K562 (cell line): ENCODE results near the gene THEMIS. TPM values are rescaled to one million over a fixed set of nuclear protein-coding genes. Genes with fewer than 3 reads are reported as not detected.

Source experiments
- ATAC-seq: fragments of 200-7000 bp; cut with Tn5 transposase; 3 replicates; pipeline ENCODE4 v1.9.1; 2020; ENCODE audit warnings: moderate library complexity
- BruUV-seq: library from RNA; stranded (reverse); fragments of 400-500 nt; replicated peaks from 2 replicates; lab custom pipeline; 2021; lab: Mats Ljungman, UMichigan
- CTCF ChIA-PET: fragments of 300-600 bp; formaldehyde crosslinking; extraction: SDS; loops from one replicate; lab custom pipeline; 2021; ENCODE audit warnings: low intra/inter-chr PET ratio; lab: Yijun Ruan, JAX
- POLR2A ChIA-PET: fragments of 300-600, 350-650 bp; sonication (Branson Sonifier 250); formaldehyde crosslinking; extraction: SDS; loops from one replicate; lab custom pipeline; 2021; ENCODE audit warnings: antibody characterized with exemption, inconsistent platforms; lab: Yijun Ruan, JAX
- DNase-seq, 4 experiments: peaks; one replicate each; pipeline versions ENCODE4 v3.0.0 to v3.0.0-alpha.2; 2011 to 2018; ENCODE audit warnings: low spot score in 3 of 4, mixed read lengths in 3 of 4; ENCODE audit errors: extremely low read depth in 1 of 4
- FAIRE-seq: peaks from 2 replicates; lab custom pipeline; 2011; peaks lifted over from hg19 to GRCh38; lab: Jason Lieb, UNC
- H2AFZ ChIP-seq: 2 replicates; pipeline ENCODE4 v1.6.0; 2011; ENCODE audit warnings: low read depth, low read length, control low read depth, inconsistent platforms
- H3K27ac ChIP-seq: fragments of 200-600 bp; 3 replicates; pipeline ENCODE4 v1.8.0; 2011; ENCODE audit warnings: low read depth, mild to moderate bottlenecking, control low read depth, inconsistent platforms, low read length, moderate library complexity, mixed read lengths; ENCODE audit errors: extremely low read depth
- H3K27me3 ChIP-seq, 2 experiments: fragments of 300-600 bp in 1 of 2; 2 replicates in 1 of 2; 3 replicates in 1 of 2; pipeline versions ENCODE4 v1.6.0 to v1.8.0; 2011; ENCODE audit warnings: inconsistent platforms in 2 of 2, low read length in 2 of 2, mild to moderate bottlenecking in 1 of 2, mixed read lengths in 1 of 2, moderate library complexity in 1 of 2; ENCODE audit not compliant: control insufficient read depth in 2 of 2, insufficient read depth in 2 of 2
- H3K36me3 ChIP-seq: fragments of 300-600 bp; 3 replicates; pipeline ENCODE4 v1.8.0; 2011; ENCODE audit warnings: mild to moderate bottlenecking, low read length, inconsistent platforms; ENCODE audit not compliant: control insufficient read depth, insufficient read depth
- H3K4me1 ChIP-seq, 2 experiments: fragments of 200-600 bp in 1 of 2; replicated peaks in 1 of 2; 2 replicates in 1 of 2; 3 replicates in 1 of 2; pipeline versions ENCODE4 v1.5.1 to v1.8.0; 2011; ENCODE audit warnings: inconsistent platforms in 2 of 2, low read length in 2 of 2, mild to moderate bottlenecking in 1 of 2, mixed read lengths in 1 of 2, moderate library complexity in 1 of 2; ENCODE audit not compliant: control insufficient read depth in 2 of 2, insufficient read depth in 2 of 2
- H3K4me2 ChIP-seq: 2 replicates; pipeline ENCODE4 v1.6.1; 2011; ENCODE audit warnings: low read length, control low read depth, inconsistent platforms, mixed read lengths; ENCODE audit not compliant: insufficient read depth
- H3K4me3 ChIP-seq: fragments of 200-600 bp; sonication (generic), shearing (Covaris generic); 2 replicates; pipeline ENCODE4 v1.5.1; 2016; ENCODE audit warnings: control low read depth, inconsistent platforms
- H3K79me2 ChIP-seq: fragments of 200-600 bp; 3 replicates; pipeline ENCODE4 v1.8.0; 2011; ENCODE audit warnings: low read length, inconsistent platforms; ENCODE audit not compliant: control insufficient read depth, insufficient read depth
- H3K9ac ChIP-seq, 2 experiments: 2 replicates each; pipeline versions ENCODE4 v1.6.0 to v1.6.1; 2011; ENCODE audit warnings: low read depth in 2 of 2, low read length in 2 of 2, control low read depth in 1 of 2, inconsistent platforms in 1 of 2, mild to moderate bottlenecking in 1 of 2, mixed read lengths in 1 of 2; ENCODE audit not compliant: insufficient read depth in 1 of 2
- H3K9me1 ChIP-seq: one replicate; pipeline ENCODE4 v1.6.0; 2011; ENCODE audit warnings: inconsistent platforms, mild to moderate bottlenecking, low read length, moderate library complexity; ENCODE audit not compliant: control insufficient read depth, insufficient read depth
- H3K9me3 ChIP-seq: replicated peaks from 2 replicates; pipeline ENCODE4 v1.5.1; 2011; ENCODE audit warnings: low read depth, low read length, inconsistent platforms; ENCODE audit not compliant: control insufficient read depth, insufficient read depth
- H4K20me1 ChIP-seq: replicated peaks from 2 replicates; pipeline ENCODE4 v1.6.1; 2011; ENCODE audit warnings: low read length, inconsistent platforms, mixed read lengths; ENCODE audit not compliant: control insufficient read depth, insufficient read depth
- ARHGAP35 ChIP-seq: fragments of 450-650 bp; IDR thresholded peaks from 2 replicates; pipeline ENCODE4 v1.6.1; 2018; ENCODE audit not compliant: partially characterized antibody
- CBX3 ChIP-seq, 2 experiments: IDR thresholded peaks; 1 replicate in 1 of 2; 2 replicates in 1 of 2; pipeline ENCODE4 v1.6.1; 2012; ENCODE audit warnings: inconsistent platforms in 2 of 2, low read length in 2 of 2, borderline replicate concordance in 1 of 2, control low read depth in 1 of 2
- CBX8 ChIP-seq: fragments of 200-600 bp; sonication (generic); IDR thresholded peaks from 2 replicates; pipeline ENCODE4 v1.6.1; 2012; ENCODE audit warnings: borderline replicate concordance, mixed run types, low read depth, mild to moderate bottlenecking, moderate library complexity, mixed read lengths, low read length, control low read depth, inconsistent platforms; ENCODE audit not compliant: poor library complexity, severe bottlenecking; ENCODE audit errors: extremely low read depth
- FUS ChIP-seq: fragments of 200-400 bp; formaldehyde crosslinking; optimal IDR thresholded peaks from 2 replicates; pipeline ENCODE3; 2017; ENCODE audit warnings: low read depth, low read length
- GMEB1 ChIP-seq: fragments of 250-450 bp; sonication (Bioruptor Pico); IDR thresholded peaks from 2 replicates; pipeline ENCODE4 v1.4.0; 2020; ENCODE audit warnings: mild to moderate bottlenecking
- KAT8 ChIP-seq: fragments of 450-650 bp; IDR thresholded peaks from 2 replicates; pipeline ENCODE4 v1.6.1; 2016; ENCODE audit warnings: low read depth, mild to moderate bottlenecking
- MCM3 ChIP-seq: fragments of 450-650 bp; IDR thresholded peaks from 2 replicates; pipeline ENCODE4 v1.6.1; 2016
- NFRKB ChIP-seq: fragments of 450-650 bp; IDR thresholded peaks from 2 replicates; pipeline ENCODE4 v1.6.1; 2016; ENCODE audit warnings: low read depth
- POLR2B ChIP-seq: fragments of 450-650 bp; IDR thresholded peaks from 2 replicates; pipeline ENCODE4 v1.6.1; 2018; ENCODE audit warnings: low read depth; ENCODE audit not compliant: partially characterized antibody
- WGBS: fragments of 100-300 bp; shearing (Covaris generic); methylation state at CpG from one replicate; pipeline ENCODE4 v1.1.6; 2016; ENCODE audit warnings: low coverage, mixed read lengths; ENCODE audit not compliant: insufficient coverage; ENCODE audit errors: missing lambda C conversion rate; 5-methylcytosine and 5-hydroxymethylcytosine counted together
- in situ Hi-C: fragments of 300-500 bp; cut with MboI; formaldehyde crosslinking; loops from 4 replicates; pipeline ENCODE4 v1.15.0; 2018; ENCODE audit warnings: inconsistent platforms, mixed read lengths
- intact Hi-C: fragments of 100-400 bp; cut with micrococcal nuclease; formaldehyde crosslinking; loops from 2 replicates; pipeline ENCODE4 v1.14.2; 2022
- polyA plus RNA-seq, 8 experiments: library from polyadenylated mRNA; depleted of rRNA in 4 of 8; stranded (reverse) in 5 of 8; unstranded in 3 of 8; fragments of >200 nt; fragmentation: Nextera tagmentation in 2 of 8; fragmentation: Illumina TruSeq in 1 of 8; extraction: Ambion mirVana in 2 of 8; extraction: Trizol in 1 of 8; gene quantifications; 2 replicates each; pipeline versions ENCODE4 v1.2.1 to v1.2.3, GENCODE V29; 2011 to 2014; ENCODE audit warnings: inconsistent platforms in 1 of 8, missing spikeins in 1 of 8
- total RNA-seq, 7 experiments: library from RNA; depleted of rRNA in 6 of 7; stranded (reverse); fragments of >200 nt in 6 of 7; fragmentation: Illumina TruSeq in 2 of 7; extraction: Trizol in 2 of 7; gene quantifications; 2 replicates each; pipeline versions ENCODE4 v1.2.1 to v1.2.3, GENCODE V29; 2011 to 2021; ENCODE audit warnings: low replicate concordance in 1 of 7
- TF ChIP-seq, protein P1 (sequence below): sonication (generic); formaldehyde crosslinking; IDR thresholded peaks from 2 replicates; pipeline ENCODE4 v1.4.0; 2020; ENCODE audit warnings: mild to moderate bottlenecking, missing genetic modification reagents

The THEMIS gene
- total and polyA plus RNA-seq, 9 of the 15 experiments (the other 6 are each of a cell fraction or from before 2014, with no cell fraction given), result 0.09 TPM; not detected in 8

- ATAC-seq, result no peak
- H3K4me2 ChIP-seq, result no peak overlapping the region
- no peak for DNase-seq
- no peak overlapping the region for H2AFZ ChIP-seq
- TF ChIP-seq MCM3 (no peak), GMEB1 (CRISPR knock-in tag) (no peak), CBX3 (IDR thresholded peaks at IDR 0.05; ENCODE audit: borderline replicate concordance in 1 of 2, low read length in 2 of 2) (no peak), FUS (no peak), POLR2B (no peak), CBX8 (no peak), ARHGAP35 (no peak), KAT8 (no peak), NFRKB (no peak)
- TF ChIP-seq, protein P1, sequence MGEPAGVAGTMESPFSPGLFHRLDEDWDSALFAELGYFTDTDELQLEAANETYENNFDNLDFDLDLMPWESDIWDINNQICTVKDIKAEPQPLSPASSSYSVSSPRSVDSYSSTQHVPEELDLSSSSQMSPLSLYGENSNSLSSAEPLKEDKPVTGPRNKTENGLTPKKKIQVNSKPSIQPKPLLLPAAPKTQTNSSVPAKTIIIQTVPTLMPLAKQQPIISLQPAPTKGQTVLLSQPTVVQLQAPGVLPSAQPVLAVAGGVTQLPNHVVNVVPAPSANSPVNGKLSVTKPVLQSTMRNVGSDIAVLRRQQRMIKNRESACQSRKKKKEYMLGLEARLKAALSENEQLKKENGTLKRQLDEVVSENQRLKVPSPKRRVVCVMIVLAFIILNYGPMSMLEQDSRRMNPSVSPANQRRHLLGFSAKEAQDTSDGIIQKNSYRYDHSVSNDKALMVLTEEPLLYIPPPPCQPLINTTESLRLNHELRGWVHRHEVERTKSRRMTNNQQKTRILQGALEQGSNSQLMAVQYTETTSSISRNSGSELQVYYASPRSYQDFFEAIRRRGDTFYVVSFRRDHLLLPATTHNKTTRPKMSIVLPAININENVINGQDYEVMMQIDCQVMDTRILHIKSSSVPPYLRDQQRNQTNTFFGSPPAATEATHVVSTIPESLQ (CRISPR knock-in tag), result no peak
- H3K27me3 ChIP-seq, result no peaks in the 10 kb centered on the region
- H3K79me2 ChIP-seq, result no peaks in the 10 kb centered on the region
- WGBS, result 0% methylated on average over 3 of the region's 3 CpGs
- H3K9me1 ChIP-seq, result no peaks in the 10 kb centered on the region
- ChIA-PET CTCF (interaction anchor here (0.6 kb wide), 1 partner anchor 1860 kb away, joined by 3 read pairs; no protein-coding TSS in a partner anchor), POLR2A (no interaction called here)
- H3K9ac ChIP-seq, result no peak overlapping the region
- no peaks in the 10 kb centered on the region for H3K36me3 ChIP-seq
- no peak overlapping the region for H3K27ac ChIP-seq
- H3K4me3 ChIP-seq, result no peak overlapping the region
- BruUV-seq, result no TSS peak
- H3K4me1 ChIP-seq, result no peaks in the 10 kb centered on the region
- FAIRE-seq, result no peak
- no peaks in the 10 kb centered on the region for H3K9me3 ChIP-seq
- intact Hi-C loops (loop anchor here (10.0 kb wide), 1 partner anchor 586 kb away; no protein-coding TSS in a partner anchor), in situ Hi-C loops (no loop called here)
- no peaks in the 10 kb centered on the region for H4K20me1 ChIP-seq
These were observed 162.4 kb downstream of the THEMIS start for GRCh38 chr6:127738423-127738822.
